GM21360 (cell line): ENCODE data around the gene ERICH4.
"Not testable (repeated sequence)": the region's sequence is repeated elsewhere in the genome, so short reads cannot be mapped to it uniquely, and the experiment has no call there.

Experiments
- ATAC-seq: cut with Tn5 transposase; IDR thresholded peaks from one replicate; pipeline ENCODE4 v1.9.1; 2021; ENCODE audit warnings: mild to moderate bottlenecking, moderate library complexity; ENCODE audit not compliant: unreplicated experiment

ERICH4 gene

DNA sequence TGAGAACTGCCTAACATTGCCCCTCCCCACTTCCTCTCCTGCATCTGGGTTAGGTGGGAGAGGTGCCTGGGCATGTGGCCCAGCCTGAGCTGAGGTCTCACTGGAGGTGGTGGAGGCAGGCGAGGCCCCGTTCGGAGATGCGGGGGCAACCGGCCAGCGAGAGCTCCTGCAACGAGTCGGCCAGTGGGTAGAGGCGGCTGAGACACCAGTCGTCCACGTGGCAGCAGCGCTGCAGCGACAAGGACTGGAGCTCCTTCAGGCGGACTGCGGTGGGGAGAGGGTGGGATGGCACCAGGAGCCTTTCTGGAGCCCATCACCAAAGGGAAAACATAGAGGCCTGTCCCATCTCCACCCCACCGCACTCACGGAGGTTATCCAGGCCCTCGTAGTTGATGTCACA lies 9.8 kb upstream of the ERICH4 start:
- ATAC-seq: no peak

DNA sequence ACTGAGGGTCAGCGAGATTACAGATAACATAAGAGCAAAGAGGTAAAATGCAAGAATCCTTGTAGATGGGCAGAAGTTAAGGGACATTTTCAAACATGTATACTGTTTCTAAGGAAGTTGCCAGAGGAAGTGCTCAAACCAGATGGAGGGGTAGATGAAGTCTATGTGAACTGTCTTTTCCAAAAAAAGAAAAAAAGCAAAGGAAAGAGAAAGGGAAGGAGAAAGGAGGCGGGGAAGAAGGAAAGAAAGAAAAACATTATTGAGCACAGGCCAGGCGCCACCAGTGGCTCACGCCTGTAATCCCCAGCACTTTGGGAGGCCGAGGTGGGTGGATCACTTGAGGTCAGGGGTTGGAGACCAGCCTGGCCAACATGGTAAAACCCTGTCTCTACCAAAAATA lies 8.5 kb upstream of the ERICH4 start:
- no peak for ATAC-seq

DNA sequence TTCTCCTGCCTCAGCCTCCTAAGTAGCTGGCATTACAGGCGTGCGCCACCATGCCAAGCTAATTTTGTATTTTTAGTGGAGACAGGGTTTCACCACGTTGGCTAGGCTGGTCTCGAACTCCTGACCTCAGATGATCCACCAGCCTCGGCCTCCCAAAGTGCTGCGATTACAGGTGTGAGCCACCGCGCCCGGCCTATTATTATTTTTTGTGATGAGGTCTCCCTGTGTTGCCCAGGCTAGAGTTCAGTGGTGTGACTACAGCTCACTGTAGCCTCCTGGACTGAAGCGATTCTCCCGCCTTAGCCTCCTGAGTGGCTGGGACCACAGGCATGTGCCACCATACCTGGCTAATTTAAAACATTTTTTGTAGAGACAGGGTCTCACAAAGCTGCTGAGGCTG lies 7.6 kb upstream of the ERICH4 start:
- not testable (repeated sequence) for ATAC-seq

DNA sequence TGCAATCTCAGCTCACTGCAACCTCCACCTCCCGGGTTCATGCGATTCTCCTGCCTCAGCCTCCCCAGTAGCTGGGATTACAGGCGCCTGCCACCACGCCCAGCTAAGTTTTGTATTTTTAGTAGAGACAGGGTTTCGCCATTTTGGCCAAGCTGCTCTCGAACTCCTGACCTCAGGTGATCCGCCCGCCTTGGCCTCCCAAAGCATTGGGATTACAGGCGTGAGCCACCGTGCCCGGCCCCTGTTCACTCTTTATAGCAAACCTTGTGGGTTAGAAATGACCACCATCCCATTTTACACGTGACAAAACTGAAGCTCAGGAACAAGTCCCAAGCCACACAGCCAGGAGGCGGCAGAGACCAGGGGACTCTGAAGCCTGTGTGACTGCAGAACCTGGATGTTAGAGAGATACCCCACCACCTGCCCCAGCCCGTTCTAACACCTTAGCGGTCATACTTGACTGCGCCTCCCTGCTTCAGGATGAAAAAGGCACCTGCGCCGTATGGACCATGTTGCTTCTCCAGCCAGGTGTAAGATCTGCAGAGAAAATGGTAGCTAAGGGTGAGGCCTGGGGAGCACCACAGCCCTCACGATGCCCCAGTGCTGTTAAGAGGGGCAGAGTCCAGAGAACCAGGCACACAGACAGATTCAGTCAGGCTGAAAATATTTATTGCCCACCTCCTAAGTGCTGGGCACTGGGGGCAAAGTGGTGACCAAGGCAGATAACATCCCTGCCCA lies 6.9 kb upstream of the ERICH4 start:
- no peak for ATAC-seq

DNA sequence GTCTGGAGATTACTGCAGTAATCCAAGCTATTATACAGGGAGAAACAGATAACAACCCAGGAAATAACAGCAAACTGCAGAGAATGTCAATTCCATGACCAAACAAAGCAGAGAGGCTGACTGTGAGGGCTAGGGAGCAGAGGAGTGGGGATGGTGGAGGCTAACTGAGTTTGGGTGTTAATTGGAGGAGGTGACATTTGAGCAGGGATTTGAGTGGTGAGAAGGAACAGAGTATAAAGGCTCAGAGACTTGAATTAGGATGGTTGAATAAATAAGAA lies 6.3 kb upstream of the ERICH4 start:
- no peak for ATAC-seq

DNA sequence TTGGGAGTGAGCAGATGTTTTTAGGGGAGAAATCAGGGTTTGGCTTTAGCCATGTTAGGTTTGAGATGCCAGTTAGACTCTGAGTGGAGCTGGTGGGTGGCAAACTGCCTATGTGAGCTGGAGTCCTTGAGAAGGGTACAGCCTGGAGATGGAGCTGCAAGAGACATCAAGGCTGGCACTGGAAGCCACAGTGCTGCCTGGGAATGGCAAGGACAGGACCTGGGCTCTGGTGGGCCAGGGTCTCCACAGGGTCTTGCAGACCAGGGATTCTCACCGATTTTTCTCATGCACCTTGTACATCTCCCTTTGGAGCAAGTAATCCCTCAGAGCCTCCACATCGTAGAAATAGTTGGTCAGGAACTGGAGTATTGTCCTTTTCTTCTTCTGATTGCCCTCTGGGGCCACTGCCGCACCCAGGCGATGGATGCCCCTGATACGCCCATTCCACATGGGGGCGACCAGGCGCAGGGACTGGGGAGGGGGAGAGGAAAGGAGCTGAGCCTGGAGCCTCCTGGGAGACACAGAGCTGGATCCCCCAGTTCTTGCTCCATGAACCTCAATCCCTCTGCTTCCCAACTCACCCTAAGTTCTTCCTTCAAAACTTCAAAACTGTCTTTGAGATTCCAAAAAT lies 4.9 kb upstream of the ERICH4 start:
- no peak for ATAC-seq

DNA sequence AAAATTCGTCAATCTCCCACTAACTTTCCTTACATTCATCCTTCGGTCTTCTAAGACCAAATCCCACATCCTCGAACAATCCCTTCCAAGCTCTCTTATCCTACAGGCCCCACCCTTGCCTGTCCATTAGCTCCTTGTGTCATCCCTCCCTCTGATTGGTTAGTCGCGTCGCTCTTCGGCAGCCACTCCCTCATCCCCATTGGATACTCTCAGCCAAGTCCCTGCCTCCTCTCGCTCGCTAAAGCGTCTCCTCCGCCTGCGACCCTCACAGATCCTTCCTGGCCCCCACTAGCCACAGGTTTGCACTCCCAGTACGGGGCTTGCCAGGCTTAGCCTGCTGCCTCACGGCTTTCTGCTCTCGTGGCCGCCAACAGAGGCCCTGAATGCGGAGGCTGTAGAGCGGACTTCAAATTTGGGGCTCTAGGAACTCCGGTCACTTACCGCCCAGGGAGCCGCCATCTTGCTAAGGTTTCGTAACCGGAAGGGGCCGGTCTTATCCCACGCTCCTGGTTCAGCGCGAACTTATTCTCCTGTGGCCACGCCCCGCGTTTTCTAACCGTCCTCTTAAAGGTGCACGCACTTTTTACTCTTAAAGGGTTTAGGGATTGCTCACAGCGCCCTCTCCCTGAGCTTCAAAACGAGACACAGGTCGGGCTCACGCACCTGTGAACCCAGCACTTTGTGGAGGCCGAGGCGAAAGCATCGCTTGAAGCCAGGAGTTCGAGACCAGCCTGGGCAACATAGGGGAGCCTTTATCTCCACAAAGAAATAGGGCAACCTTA lies 3.3 kb upstream of the ERICH4 start, which contains the start of gene DMAC2:
Gene DMAC2 (minus strand): TSS at position 472 of the 782 bp plus-strand sequence. CDS start 13 bp downstream, at position 459.
- peak; percentile 82 for ATAC-seq

DNA sequence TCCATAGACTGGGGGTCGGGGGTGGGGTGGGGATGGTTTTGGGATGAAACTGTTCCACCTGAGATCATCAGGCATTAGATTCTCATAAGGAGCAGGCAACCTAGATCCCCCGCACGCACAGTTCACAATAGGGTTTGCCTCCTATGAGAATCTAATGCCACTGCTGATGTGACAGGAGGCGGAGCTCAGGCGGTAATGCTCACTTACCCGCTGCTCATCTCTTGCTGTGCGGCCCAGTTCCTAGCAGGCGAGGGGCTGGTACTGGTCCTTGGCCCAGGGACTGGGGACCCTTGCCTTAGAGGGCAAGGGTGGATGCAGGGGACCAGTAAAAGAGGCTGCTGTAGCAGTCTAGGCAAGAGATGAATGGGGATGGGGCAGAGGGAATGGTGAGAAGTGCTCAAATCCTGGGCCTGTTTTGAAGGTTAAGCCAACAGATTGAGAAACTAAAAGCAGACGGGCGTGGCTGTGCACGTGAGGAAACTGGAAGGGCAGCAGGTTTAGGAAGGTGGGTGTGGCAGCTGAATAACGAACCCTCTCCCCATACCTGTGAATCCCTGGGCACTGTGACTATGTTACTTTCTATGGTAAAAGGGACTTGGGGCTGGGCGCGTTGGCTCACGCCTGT lies 1.5 kb upstream of the ERICH4 start:
- no peak for ATAC-seq

DNA sequence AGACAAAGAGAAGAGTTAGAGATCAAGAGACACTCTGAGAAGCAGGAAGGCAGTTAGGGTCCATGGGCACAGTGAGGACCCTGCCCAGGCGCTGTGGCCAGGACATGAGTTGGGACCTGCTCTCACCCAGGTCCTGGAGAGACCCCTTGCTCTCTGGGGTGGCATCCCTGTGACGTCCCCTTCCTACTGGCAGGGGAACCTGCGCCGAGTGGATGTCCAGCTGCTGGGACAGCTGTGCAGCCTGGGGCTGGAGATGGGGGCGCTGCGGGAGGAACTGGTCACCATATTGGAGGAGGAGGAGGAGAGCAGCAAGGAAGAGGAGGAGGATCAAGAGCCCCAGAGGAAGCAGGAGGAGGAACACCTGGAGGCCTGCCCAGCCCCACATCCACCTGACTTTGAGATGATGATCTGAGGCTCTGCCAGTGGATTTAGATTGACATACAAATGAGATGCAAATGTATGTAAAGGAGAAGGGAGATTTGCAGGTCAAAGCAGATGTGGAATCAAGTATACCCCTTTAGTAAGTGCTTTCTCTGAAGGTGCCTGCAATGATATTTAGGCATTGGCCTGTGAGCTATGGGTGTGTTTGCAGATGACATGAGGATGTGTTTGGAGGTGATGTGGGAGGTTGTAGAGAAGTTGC lies 978 bp downstream of the ERICH4 start:
- no peak for ATAC-seq

DNA sequence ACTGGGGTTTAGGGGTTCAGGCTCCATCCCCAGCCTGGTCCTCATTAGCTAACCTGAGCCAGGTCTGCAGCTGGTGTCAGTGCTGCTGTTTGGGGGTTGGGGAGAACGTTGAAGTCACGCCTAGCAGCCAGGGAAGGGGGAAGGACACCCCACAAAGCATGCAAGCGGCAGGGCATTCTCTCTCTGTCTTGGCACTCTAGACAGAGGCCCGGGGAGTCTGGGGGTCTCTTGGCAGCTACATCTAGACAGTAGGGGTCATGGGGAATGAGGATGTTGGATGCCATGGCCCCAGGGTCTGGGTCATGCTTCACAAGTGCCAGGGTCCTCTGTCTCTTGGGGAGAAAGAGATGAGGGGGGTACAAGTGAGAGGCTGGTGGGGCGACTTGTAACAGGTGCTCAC lies 2.6 kb downstream of the ERICH4 start:
- no peak for ATAC-seq

DNA sequence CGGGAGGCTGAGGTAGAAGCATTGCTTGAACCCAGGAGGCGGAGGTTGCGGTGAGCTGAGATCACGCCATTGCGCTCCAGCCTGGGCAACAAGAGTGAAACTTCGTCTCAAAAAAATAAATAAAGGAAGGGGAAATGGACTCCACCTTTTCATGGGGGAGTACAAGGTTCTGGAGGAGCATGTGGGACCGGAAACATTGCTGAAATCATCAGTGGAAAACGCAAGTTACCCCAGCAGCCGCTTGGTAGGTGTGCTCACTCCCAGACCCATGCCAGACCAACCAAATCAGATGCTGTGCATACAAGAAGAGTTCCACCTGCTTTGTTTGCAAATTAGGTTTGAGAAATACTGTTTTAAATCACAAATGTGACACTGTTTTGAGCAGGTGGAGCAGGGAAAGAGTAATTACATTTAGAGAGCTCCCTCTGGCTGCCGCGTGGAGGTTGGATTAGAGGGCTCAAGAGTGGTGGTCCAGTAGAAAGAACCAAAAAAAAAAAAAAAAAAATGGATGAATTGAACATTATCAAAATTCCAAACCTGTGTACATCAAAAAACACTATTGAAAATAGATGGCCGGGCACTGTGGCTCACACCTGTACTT lies 4.9 kb downstream of the ERICH4 start:
- ATAC-seq: no peak

DNA sequence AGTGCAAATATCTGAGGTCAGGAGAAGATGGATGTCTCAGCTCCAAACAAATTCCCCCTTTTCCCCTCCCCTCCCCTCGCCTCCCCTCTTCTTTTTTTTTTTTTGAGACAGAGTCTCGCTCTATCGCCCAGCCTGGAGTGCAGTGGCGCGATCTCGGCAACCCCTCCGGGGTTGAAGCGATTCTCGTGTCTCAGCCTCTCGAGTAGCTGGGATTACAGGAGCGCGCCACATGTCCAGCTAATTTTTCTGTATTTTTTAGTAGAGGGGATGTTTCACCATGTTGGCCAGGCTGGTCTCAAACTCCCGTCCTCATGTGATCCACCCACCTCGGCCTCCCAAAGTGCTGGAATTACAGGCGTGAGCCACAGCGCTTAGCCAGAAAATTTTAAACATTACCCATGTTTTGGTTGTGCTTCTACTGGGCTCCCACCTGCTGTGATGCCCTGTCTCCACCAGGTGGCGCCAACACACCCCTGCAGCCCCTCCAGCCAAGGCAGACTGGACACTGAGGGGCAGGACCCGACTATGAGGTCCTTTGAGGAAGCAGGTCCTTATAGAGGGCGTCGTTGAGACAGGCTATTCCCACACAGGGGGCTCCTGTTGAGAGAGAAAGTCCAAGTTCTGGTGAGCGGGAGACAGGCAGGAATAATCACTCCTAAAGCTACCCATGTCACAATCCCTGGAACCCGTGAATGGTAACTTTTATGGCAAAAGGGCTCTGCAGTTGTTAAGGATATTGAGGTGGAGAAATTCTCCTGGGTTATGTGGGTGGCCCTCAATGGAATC lies 6.3 kb downstream of the ERICH4 start:
- no peak for ATAC-seq

DNA sequence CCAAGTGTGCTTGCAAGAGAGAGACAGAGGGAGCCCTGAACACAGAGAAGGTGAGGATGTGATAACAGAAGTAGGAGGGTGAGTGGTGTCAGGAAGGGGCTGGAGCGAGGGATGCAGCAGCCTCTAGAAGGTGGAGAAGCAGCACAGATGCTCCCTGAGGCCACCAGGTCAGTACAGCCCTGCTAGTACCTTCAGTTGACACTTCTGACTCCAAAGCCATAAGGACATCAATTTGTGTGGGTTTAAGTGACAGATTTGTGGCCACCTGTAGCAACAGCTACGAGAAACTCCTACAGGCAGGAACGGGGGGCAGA lies 6.9 kb downstream of the ERICH4 start:
- no peak for ATAC-seq

DNA sequence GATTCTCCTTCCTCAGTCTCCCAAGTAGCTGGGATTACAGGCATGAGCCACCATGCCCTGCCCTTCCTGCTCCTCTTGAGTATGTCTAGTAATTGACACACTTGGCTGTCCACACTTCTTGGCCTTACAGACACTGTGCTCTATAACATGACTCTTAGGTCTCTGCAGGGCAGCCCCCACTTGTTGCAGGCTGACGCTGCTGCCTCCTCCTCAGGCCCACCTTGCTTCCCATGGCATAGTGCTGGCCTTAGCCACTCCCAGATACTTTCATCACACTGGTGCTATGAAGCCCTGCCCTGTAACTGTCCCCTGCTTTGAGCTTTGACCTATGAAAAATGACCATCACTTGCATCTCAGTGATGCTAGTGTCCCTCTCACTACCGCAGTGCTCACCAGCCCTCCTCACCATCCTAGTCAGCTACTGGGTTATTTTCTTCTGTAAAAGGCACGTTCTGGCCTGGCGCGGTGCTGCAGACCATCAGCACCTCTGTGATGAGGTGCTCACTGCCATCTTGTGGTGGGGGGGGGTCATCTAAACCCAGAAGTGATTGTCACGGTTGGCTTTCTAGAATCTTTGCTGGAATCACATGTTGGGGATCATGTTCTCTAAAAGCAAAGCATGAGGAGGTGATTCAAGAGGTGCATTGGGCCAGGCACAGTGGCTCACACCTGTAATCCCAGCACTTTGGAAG lies 9.8 kb downstream of the ERICH4 start:
- no peak for ATAC-seq

DNA sequence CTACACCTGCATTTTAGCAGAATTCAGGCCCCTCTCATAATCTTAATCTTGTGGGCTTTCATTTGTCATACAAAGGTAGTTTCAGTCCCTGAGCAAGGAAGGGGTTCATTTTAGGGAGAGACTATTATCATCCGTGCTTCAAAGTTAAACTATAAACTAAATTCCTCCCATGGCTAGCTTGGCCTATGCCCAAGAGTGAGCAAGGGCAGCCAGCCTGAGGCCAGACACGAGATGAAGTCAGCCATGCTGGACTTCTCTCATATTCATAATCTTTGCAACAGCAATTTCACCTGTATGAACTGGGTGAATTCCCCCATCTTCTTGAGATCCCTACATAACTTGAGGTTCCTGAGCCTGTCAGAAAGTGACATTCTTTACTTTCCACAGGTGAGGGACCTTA lies 13.0 kb downstream of the ERICH4 start:
- no peak for ATAC-seq

DNA sequence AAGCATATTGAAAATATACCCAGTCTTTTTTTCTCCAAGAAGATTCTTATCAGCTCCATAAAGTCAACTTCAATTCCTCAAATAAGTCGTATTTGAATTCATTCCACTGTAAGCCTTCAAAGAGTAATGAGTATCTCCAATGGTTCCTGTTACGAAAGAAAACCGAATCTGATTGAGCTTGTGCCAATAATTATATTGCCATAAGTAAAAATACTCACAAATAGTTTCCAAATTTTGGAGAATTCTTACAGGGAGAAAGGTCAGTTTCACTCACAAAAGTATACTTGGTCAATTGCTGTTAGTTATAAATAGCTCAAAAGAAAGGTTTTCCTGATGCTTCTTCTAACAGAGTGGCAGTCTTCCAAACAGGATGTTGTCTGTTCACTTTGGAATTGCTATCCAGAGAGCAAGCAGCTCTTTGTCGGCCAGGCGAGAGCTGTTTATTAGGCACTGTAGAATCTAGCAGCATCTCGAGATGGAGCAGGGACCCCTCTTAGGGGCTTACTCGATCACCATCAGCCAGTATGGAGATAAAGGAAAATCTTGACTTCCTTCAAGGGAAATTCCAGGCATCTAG lies 13.5 kb downstream of the ERICH4 start:
- no peak for ATAC-seq

DNA sequence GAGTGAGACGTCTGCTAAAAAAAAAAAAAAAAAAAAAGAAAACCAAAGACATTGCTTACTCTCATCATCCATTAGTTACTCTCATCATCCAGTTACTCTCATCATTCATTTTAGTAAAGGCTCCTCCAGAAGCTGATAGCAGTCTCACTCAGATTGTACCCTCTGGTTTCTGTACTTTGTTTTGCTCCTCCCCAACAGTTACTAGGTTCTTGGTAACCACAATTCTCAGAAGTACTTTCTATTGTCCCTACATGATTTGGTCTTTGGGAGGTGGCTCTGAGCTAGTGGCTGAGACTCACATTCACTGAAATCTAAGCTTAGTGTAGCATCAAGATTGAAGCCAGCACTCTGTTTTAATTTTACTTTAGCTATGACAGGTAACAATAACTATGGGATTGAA lies 14.3 kb downstream of the ERICH4 start:
- ATAC-seq: no peak

DNA sequence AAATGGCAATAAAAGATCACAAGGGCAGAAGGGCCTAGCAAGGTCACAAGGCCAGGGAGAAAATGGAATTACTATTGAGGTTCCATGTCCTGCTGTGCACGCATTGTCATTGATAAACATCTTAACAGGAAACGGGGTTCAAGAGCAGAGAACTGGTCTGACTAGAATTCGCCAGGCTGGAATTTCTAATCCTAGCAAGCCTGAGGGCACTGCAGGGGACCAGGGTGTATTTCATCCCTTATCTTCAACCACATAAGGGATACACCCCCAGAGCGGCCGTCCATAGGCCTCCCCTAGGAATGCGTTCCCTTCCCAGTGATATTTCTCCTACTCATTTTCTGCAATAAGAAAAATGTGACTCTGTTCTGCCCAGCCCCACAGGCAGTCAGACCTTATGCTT lies 19.5 kb downstream of the ERICH4 start:
- ATAC-seq: no peak
